ENCODE measurements around the gene MAK.
A peak's percentile ranks its signal among the peaks of the same experiment; 100 is the strongest.
"Not testable (repeated sequence)": the region's sequence is repeated elsewhere in the genome, so short reads cannot be mapped to it uniquely, and the experiment has no call there.

MAK gene

GRCh38 chr6:10853849-10854300, 15.5 kb upstream of the MAK start:
- DNase-seq (ENCODE audit: low spot score), result not testable (repeated sequence)

- DNase-seq (ENCODE audit: low spot score), result no peak
Observed at GRCh38 chr6:10852361-10852960, 14.1 kb upstream of the MAK start.

- DNase-seq (ENCODE audit: low spot score), result no peak
Observed at GRCh38 chr6:10850728-10851127, 12.4 kb upstream of the MAK start.

GRCh38 chr6:10849901-10850300, 11.6 kb upstream of the MAK start:
- no peak for DNase-seq (ENCODE audit: low spot score)

- DNase-seq (ENCODE audit: low spot score), result no peak
Observed at GRCh38 chr6:10847684-10848083, 9.3 kb upstream of the MAK start.

- no peak for DNase-seq (ENCODE audit: low spot score)
Observed at GRCh38 chr6:10843554-10843953, 5.2 kb upstream of the MAK start.

GRCh38 chr6:10838794-10839333, 525 bp upstream of the MAK start:
- DNase-seq (ENCODE audit: low spot score), result no peak

- no peak for DNase-seq (ENCODE audit: low spot score)
Observed at GRCh38 chr6:10837622-10837994, 731 bp downstream of the MAK start.

GRCh38 chr6:10837009-10837621, 1.2 kb downstream of the MAK start:
- DNase-seq (ENCODE audit: low spot score), result peak; percentile 70

- DNase-seq (ENCODE audit: low spot score), result no peak
Observed at GRCh38 chr6:10834823-10835222, 3.5 kb downstream of the MAK start.

- no peak for DNase-seq (ENCODE audit: low spot score)
Observed at GRCh38 chr6:10831609-10832008, 6.7 kb downstream of the MAK start.

- no peak for DNase-seq (ENCODE audit: low spot score)
Observed at GRCh38 chr6:10824819-10825218, 13.5 kb downstream of the MAK start.

GRCh38 chr6:10824297-10824696, 14.0 kb downstream of the MAK start:
- no peak for DNase-seq (ENCODE audit: low spot score)

- not testable (repeated sequence) for DNase-seq (ENCODE audit: low spot score)
Observed at GRCh38 chr6:10814176-10814575, 24.2 kb downstream of the MAK start.

GRCh38 chr6:10809098-10809497, 29.2 kb downstream of the MAK start:
- DNase-seq (ENCODE audit: low spot score), result no peak

- DNase-seq (ENCODE audit: low spot score), result no peak
Observed at GRCh38 chr6:10808376-10808775, 30.0 kb downstream of the MAK start.

GRCh38 chr6:10801224-10801848, 37.0 kb downstream of the MAK start:
- DNase-seq (ENCODE audit: low spot score), result peak; percentile 66

GRCh38 chr6:10800810-10801209, 37.5 kb downstream of the MAK start:
- DNase-seq (ENCODE audit: low spot score), result no peak

- DNase-seq (ENCODE audit: low spot score), result no peak
Observed at GRCh38 chr6:10794239-10794638, 44.1 kb downstream of the MAK start.

- no peak for DNase-seq (ENCODE audit: low spot score)
Observed at GRCh38 chr6:10793695-10794094, 44.6 kb downstream of the MAK start.

GRCh38 chr6:10793035-10793434, 45.3 kb downstream of the MAK start:
- DNase-seq (ENCODE audit: low spot score), result no peak

GRCh38 chr6:10792101-10792500, 46.2 kb downstream of the MAK start:
- DNase-seq (ENCODE audit: low spot score), result no peak

- DNase-seq (ENCODE audit: low spot score), result no peak
Observed at GRCh38 chr6:10791673-10792072, 46.7 kb downstream of the MAK start.
